H9 (cell line): ENCODE results near the gene THAP11. TPM values are rescaled to one million over a fixed set of nuclear protein-coding genes. Genes with fewer than 3 reads are reported as not detected.
A peak's percentile ranks its signal among the peaks of the same experiment; 100 is the strongest.

Source experiments
- DNase-seq: peaks from one replicate; pipeline ENCODE4 v3.0.0-alpha.2; 2017
- H2AFZ ChIP-seq: one replicate; pipeline ENCODE4 v1.6.1; 2013; ENCODE audit warnings: mild to moderate bottlenecking, low read length, control low read depth, moderate library complexity
- H2AK5ac ChIP-seq: 2 replicates; pipeline ENCODE4 v1.6.1; 2013; ENCODE audit warnings: low read length, control low read depth, mixed read lengths; ENCODE audit not compliant: insufficient read length
- H2BK120ac ChIP-seq: one replicate; pipeline ENCODE4 v1.6.1; 2013; ENCODE audit warnings: low read depth, mild to moderate bottlenecking, low read length, control low read depth, inconsistent platforms; ENCODE audit not compliant: poor library complexity, severe bottlenecking
- H2BK12ac ChIP-seq: 2 replicates; pipeline ENCODE4 v1.6.1; 2013; ENCODE audit warnings: low read length, control low read depth, mixed read lengths, low read depth; ENCODE audit not compliant: insufficient read length
- H2BK15ac ChIP-seq: 2 replicates; pipeline ENCODE4 v1.6.1; 2013; ENCODE audit warnings: low read depth, low read length, control low read depth
- H2BK20ac ChIP-seq: one replicate; pipeline ENCODE4 v1.6.1; 2013; ENCODE audit warnings: low read depth, mild to moderate bottlenecking, low read length, control low read depth, inconsistent platforms; ENCODE audit not compliant: poor library complexity, severe bottlenecking
- H2BK5ac ChIP-seq: 2 replicates; pipeline ENCODE4 v1.6.1; 2013; ENCODE audit warnings: low read length, control low read depth, mixed read lengths; ENCODE audit not compliant: insufficient read length
- H3K14ac ChIP-seq: 2 replicates; pipeline ENCODE4 v1.6.1; 2013; ENCODE audit warnings: low read length, control low read depth; ENCODE audit not compliant: insufficient read depth
- H3K18ac ChIP-seq: 2 replicates; pipeline ENCODE4 v1.6.1; 2013; ENCODE audit warnings: low read depth, mild to moderate bottlenecking, mixed read lengths, low read length, control low read depth; ENCODE audit not compliant: insufficient read length
- H3K23ac ChIP-seq: 2 replicates; pipeline ENCODE4 v1.6.1; 2013; ENCODE audit warnings: low read length, control low read depth, mixed read lengths, low read depth; ENCODE audit not compliant: insufficient read length
- H3K23me2 ChIP-seq: 2 replicates; pipeline ENCODE4 v1.6.1; 2013; ENCODE audit warnings: low read depth, mild to moderate bottlenecking, mixed read lengths, low read length, control low read depth; ENCODE audit not compliant: insufficient read length, poor library complexity, severe bottlenecking
- H3K27ac ChIP-seq: 2 replicates; pipeline ENCODE4 v1.5.1; 2013; ENCODE audit warnings: low read length, control low read depth, mixed read lengths, low read depth; ENCODE audit not compliant: insufficient read length
- H3K27me3 ChIP-seq: 2 replicates; pipeline ENCODE4 v1.6.1; 2013; ENCODE audit warnings: low read length, control low read depth, inconsistent platforms; ENCODE audit not compliant: insufficient read depth
- H3K4ac ChIP-seq: 2 replicates; pipeline ENCODE4 v1.6.1; 2013; ENCODE audit warnings: low read depth, mild to moderate bottlenecking, control low read depth, inconsistent platforms, low read length, moderate library complexity
- H3K4me1 ChIP-seq: 2 replicates; pipeline ENCODE4 v1.6.1; 2013; ENCODE audit warnings: low read length, control low read depth, inconsistent platforms; ENCODE audit not compliant: insufficient read depth
- H3K4me2 ChIP-seq: 2 replicates; pipeline ENCODE4 v1.6.1; 2013; ENCODE audit warnings: low read length, control low read depth, mixed read lengths; ENCODE audit not compliant: insufficient read length, insufficient read depth
- H3K56ac ChIP-seq: 2 replicates; pipeline ENCODE4 v1.6.1; 2013; ENCODE audit warnings: low read depth, mild to moderate bottlenecking, mixed read lengths, low read length, control low read depth; ENCODE audit not compliant: insufficient read length
- H3K79me1 ChIP-seq: 2 replicates; pipeline ENCODE4 v1.6.1; 2013; ENCODE audit warnings: low read depth, mild to moderate bottlenecking, moderate library complexity, low read length, control low read depth, inconsistent platforms; ENCODE audit not compliant: insufficient read depth, poor library complexity, severe bottlenecking
- H3K79me2 ChIP-seq: 2 replicates; pipeline ENCODE4 v1.6.1; 2013; ENCODE audit warnings: low read length, control low read depth, inconsistent platforms; ENCODE audit not compliant: insufficient read depth
- H3K9ac ChIP-seq: 2 replicates; pipeline ENCODE4 v1.6.1; 2013; ENCODE audit warnings: low read length, control low read depth, mixed read lengths; ENCODE audit not compliant: insufficient read length; ENCODE audit errors: extremely low read depth
- H3K9me3 ChIP-seq: one replicate; pipeline ENCODE4 v1.6.1; 2013; ENCODE audit warnings: low read depth, low read length, inconsistent platforms; ENCODE audit not compliant: control insufficient read depth
- H3T11ph ChIP-seq: one replicate; pipeline ENCODE4 v1.6.1; 2013; ENCODE audit warnings: mild to moderate bottlenecking, low read length, control low read depth, inconsistent platforms
- H4K20me1 ChIP-seq: one replicate; pipeline ENCODE4 v1.6.1; 2013; ENCODE audit not compliant: control insufficient read depth, insufficient read length, insufficient read depth
- H4K5ac ChIP-seq: 2 replicates; pipeline ENCODE4 v1.6.1; 2013; ENCODE audit warnings: low read depth, mild to moderate bottlenecking, mixed read lengths, low read length, control low read depth; ENCODE audit not compliant: insufficient read length
- H4K8ac ChIP-seq: replicated peaks from 2 replicates; pipeline ENCODE4 v1.6.1; 2013; ENCODE audit warnings: low read length, control low read depth, mixed read lengths, low read depth; ENCODE audit not compliant: insufficient read length
- H4K91ac ChIP-seq: 2 replicates; pipeline ENCODE4 v1.6.1; 2013; ENCODE audit warnings: low read depth, mild to moderate bottlenecking, moderate library complexity, mixed read lengths, low read length, control low read depth; ENCODE audit not compliant: insufficient read length
- H3K27ac Mint-ChIP-seq, 3 experiments: 2 replicates in 2 of 3; 3 replicates in 1 of 3; pipeline ENCODE4 v1.8.0; 2020 to 2021; ENCODE audit warnings: mixed read lengths in 3 of 3, mild to moderate bottlenecking in 1 of 3, moderate library complexity in 1 of 3
- H3K27me3 Mint-ChIP-seq: 2 replicates; pipeline ENCODE4 v1.8.0; 2021; ENCODE audit warnings: low read depth, mild to moderate bottlenecking, moderate library complexity, mixed read lengths
- H3K36me3 Mint-ChIP-seq, 3 experiments: 2 replicates in 2 of 3; 3 replicates in 1 of 3; pipeline ENCODE4 v1.8.0; 2020 to 2021; ENCODE audit warnings: low read depth in 3 of 3, mixed read lengths in 3 of 3; ENCODE audit not compliant: insufficient read depth in 1 of 3
- H3K4me1 Mint-ChIP-seq, 2 experiments: 2 replicates each; pipeline ENCODE4 v1.8.0; 2020; ENCODE audit warnings: mixed read lengths in 2 of 2
- H3K4me3 Mint-ChIP-seq, 2 experiments: 2 replicates in 1 of 2; 3 replicates in 1 of 2; pipeline ENCODE4 v1.8.0; 2020 to 2021; ENCODE audit warnings: mild to moderate bottlenecking in 2 of 2, mixed read lengths in 2 of 2, moderate library complexity in 1 of 2
- H3K9me3 Mint-ChIP-seq, 2 experiments: 2 replicates in 1 of 2; 3 replicates in 1 of 2; pipeline ENCODE4 v1.8.0; 2020; ENCODE audit warnings: mild to moderate bottlenecking in 2 of 2, mixed read lengths in 2 of 2, moderate library complexity in 1 of 2
- CTCF ChIP-seq: fragments of 200-600 bp; sonication (generic); conservative IDR thresholded peaks from 3 replicates; pipeline ENCODE4 v1.8.0; 2021; ENCODE audit warnings: antibody characterized with exemption, mild to moderate bottlenecking
- WGBS: extraction: QIAGEN DNeasy Blood & Tissue Kit; methylation state at CpG from one replicate; pipeline ENCODE4 v1.1.7; 2013; ENCODE audit warnings: missing lambda C conversion rate, low lambda C conversion rate, mixed read lengths; ENCODE audit not compliant: insufficient read length; ENCODE audit errors: extremely low coverage; 5-methylcytosine and 5-hydroxymethylcytosine counted together
- total RNA-seq: library from RNA; stranded (reverse); gene quantifications from 2 replicates; pipeline ENCODE4 v1.2.1, GENCODE V29; 2021

THAP11 gene
- total RNA-seq, 1 experiment from 2014 or later: 48.9 TPM

GRCh38 chr16:67873435-67874370, 31.6 kb downstream of the THAP11 start:
- Histone ChIP-seq H3K4ac (no peak overlapping the region), H3K4me2 (peak overlapping the region; percentile 79), H2AFZ (no peak overlapping the region), H3K9ac (peak overlapping the region; percentile 65), H3K9me3 (no peaks in the 10 kb centered on the region), H2BK12ac (no peak overlapping the region), H3K4me1 (no peaks in the 10 kb centered on the region; the same call in 1 of the 2 replicates), H2BK120ac (no peak overlapping the region), H3T11ph (no peak overlapping the region), H3K27ac (no peak overlapping the region), H3K23ac (no peak overlapping the region), H4K5ac (no peak overlapping the region), H3K79me2 (peaks cover 2% of the 10 kb centered on the region; the same call in 1 of the 2 replicates), H2BK5ac (no peak overlapping the region), H2AK5ac (no peak overlapping the region), H4K20me1 (no peaks in the 10 kb centered on the region), H3K18ac (no peak overlapping the region), H3K23me2 (peaks cover 13% of the 10 kb centered on the region), H3K56ac (no peak overlapping the region), H3K27me3 (no peaks in the 10 kb centered on the region), H3K14ac (peak overlapping the region; percentile 69; the same call in 1 of the 2 replicates), H2BK20ac (no peak overlapping the region), H4K91ac (no peak overlapping the region), H2BK15ac (no peak overlapping the region), H4K8ac (no peak overlapping the region), H3K79me1 (no peaks in the 10 kb centered on the region)
- DNase-seq: no peak
- Mint-ChIP-seq H3K27me3 (no peaks in the 10 kb centered on the region), H3K36me3 (peaks cover 13 to 65% (median 45%) of the 10 kb centered on the region in 3 experiments; a peak in 6 of 7 replicates), H3K9me3 (no peaks in the 10 kb centered on the region), H3K4me1 (peaks cover 11 to 13% of the 10 kb centered on the region in 2 experiments), H3K27ac (peak overlapping the region in 2 of 3 experiments; percentile 97 to 98; a peak in 5 of 7 replicates), H3K4me3 (peak overlapping the region; percentile 91 to 96)
- WGBS: no CpG with 5 or more reads among the region's 23 CpGs
- no peak for TF ChIP-seq CTCF
